GM18858 (cell line): ENCODE results near the gene TMEM217.
"Not testable (repeated sequence)": the region's sequence is repeated elsewhere in the genome, so short reads cannot be mapped to it uniquely, and the experiment has no call there.

ENCODE experiments used
- ATAC-seq: cut with Tn5 transposase; IDR thresholded peaks from one replicate; pipeline ENCODE4 v1.9.1; 2021; ENCODE audit not compliant: unreplicated experiment

Gene TMEM217

GRCh38 chr6:37218511-37218910, 39.4 kb downstream of the TMEM217 start:
- no peak for ATAC-seq

DNA sequence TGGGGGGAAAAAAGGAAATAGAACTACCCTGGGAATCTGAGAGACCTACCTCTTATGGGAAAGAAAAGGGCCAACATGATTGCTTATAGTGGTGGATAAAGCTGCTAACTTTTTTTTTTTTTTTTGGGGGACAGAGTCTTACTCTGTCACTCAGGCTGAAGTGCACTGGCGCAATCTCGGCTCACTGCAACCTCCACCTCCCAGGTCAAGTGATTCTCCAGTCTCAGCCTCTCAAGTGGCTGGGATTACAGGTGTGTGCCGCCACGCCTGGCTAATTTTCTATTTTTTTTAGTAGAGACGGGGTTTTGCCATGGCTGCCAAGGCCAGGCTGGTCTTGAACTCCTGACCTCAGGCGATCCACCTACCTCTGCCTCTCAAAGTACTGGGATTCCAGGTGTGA, 39.9 kb downstream of the TMEM217 start:
- no peak for ATAC-seq

GRCh38 chr6:37212268-37212667, 45.7 kb downstream of the TMEM217 start:
- ATAC-seq = no peak

DNA sequence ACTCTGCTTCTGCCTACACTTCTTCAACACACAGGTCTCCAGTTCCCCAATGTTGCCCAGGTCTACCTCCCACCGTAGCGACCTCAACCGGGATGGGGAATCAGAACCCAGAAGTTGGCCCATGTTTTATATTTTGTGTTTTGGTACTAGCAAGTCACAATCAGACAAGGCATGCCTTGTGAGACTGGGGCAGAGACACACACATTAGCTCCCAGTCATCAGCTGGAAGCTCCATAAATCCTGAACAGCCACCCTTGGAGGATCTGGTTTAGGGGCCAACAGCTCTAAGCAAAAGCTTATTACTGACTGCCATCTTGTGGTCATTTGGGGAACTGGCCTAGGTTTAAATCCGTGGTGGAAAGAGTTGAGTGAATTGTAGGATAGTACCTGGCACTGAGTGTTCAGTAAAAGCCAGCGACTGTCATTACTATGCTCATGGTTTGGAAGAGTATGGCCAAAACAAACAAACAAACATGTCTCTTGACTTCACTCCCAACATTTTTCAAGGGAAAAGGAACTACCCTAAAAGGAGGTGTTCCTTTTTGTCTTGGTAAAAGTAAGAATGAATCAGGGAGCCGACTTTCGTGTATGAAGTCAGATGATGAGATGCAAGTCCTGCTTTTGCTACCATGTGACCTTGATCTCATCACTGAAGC, 47.5 kb downstream of the TMEM217 start:
- ATAC-seq = no peak

- ATAC-seq = no peak
Measured at GRCh38 chr6:37209461-37210205, 48.3 kb downstream of the TMEM217 start.

DNA sequence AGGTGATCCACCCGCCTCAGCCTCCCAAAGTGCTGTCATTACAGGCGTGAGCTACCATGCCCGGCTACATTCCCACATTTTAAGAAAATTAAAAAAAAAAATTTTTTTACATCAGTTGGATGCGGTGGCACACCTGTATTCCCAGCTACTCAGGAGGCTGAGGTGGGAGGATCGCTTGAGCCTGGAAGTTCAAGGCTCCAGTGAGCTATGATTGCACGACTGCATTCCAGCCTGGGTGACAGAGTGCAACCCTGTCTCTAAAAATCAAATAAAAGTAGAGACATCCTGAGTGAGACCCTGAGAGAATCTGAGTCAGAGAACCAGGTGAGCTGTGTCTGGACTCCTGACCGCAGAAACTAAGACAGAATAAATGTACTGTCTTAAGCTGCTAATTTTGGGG, 49.2 kb downstream of the TMEM217 start:
- ATAC-seq = no peak

DNA sequence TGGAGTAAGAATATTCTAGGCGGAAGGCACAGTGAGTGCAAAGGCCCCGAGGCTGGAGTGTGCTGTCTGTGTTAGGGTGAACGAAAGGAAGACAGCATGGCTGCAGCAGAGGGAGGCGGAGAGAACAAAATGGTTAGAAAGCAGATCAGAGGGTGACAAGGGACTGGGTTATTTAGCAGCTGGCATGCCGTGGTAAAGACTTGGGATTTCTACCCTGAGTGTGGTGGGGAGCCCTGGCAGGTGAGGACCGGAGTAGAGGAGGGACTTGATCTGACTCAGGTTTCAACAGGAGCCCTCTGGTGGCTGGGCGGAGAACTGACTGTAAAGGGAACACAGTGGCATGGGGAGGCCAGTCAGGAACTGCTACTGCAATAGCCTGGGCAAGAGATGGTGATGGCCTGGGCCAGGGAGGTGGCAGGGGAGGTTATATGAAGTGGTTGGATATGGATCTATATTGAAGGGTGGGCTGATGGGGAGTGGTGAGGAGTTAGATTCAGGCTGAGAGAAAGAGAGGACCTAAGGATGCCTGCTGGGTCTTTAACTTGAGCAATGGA, 50.0 kb downstream of the TMEM217 start:
- no peak for ATAC-seq

- no peak for ATAC-seq
Measured at GRCh38 chr6:37206622-37207021, 51.3 kb downstream of the TMEM217 start.

DNA sequence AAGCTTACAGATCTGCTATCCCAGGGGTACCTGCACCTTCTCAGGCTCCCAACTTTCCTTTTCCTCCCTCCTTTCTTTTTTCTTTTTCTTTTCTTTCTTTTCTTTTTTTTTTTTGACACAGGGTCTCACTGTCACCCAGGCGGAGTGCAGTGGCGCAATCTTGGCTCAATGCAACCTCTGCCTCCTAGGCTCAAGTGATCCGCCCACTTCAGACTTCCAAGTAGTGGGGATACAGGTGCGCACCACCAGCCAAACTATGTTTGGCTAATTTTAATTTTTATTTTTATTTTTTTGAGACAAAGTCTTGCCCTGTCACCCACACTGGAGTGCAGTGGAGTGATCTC, 52.0 kb downstream of the TMEM217 start:
- no peak for ATAC-seq

DNA sequence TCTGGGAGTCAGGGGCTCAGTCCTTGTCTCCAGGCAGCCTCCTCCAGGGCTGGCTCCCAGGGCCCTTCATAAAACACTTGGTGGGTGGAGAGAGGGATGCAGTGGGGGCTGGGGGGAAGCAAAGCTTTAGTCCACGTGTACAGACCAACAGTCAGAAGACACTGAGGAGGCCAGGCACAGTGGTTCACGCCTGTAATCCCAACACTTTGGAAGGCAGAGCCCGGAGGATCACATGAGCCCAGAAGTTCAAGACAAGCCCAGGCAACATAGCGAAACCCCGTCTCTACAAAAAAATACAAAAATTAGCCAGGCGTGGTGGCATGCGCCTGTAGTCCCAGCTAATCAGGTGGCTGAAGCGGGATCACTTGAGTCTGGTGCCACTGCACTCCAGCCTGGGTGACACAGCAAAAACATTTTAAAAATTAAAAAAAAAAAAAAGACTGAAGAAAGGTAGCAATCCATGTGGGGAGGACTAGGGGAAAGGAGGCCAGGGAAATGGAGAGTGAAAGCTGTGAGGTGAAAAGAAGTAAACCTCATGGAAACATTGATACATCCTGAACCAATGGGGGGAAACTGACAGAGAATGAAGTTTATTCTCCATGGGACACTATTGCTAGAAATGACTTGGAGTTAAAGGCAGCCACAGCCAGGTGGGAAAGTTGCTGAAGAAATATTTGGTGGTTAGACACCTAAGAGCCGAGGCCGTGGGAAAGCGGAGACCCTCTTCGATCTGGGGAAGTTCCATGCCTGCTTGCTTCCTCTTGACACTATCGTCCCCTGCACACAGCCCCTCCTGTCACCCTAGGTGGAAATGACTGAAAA, 52.6 kb downstream of the TMEM217 start:
- ATAC-seq = no peak

DNA sequence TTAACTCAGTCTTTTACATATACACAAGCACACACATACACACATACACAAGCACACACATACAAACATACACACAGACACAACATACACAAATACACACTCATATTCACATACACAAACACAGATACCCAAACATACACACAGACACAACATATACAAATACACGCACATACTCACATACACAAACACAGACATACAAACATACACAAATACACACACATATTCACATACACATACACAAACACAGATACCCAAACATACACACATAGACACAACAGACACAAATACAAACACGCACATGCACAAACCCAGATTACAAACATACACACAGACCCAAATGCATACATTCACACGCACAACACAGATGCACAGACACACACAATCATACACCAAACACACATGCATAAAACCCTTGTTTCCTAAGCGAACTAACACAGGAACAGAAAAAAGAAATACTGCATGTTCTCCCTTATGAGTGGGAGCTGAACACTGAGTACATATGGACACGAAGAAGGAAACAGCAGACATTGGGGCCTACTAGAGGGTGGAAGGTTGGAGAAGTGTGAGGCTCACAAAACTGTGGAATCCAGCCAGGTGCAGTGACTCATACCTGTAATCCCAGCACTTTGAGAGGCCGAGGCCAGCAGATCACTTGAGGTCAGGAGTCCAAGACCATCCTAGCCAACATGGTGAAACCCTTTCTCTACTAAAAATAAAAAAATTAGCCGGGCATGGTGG, 53.8 kb downstream of the TMEM217 start:
- no peak for ATAC-seq

DNA sequence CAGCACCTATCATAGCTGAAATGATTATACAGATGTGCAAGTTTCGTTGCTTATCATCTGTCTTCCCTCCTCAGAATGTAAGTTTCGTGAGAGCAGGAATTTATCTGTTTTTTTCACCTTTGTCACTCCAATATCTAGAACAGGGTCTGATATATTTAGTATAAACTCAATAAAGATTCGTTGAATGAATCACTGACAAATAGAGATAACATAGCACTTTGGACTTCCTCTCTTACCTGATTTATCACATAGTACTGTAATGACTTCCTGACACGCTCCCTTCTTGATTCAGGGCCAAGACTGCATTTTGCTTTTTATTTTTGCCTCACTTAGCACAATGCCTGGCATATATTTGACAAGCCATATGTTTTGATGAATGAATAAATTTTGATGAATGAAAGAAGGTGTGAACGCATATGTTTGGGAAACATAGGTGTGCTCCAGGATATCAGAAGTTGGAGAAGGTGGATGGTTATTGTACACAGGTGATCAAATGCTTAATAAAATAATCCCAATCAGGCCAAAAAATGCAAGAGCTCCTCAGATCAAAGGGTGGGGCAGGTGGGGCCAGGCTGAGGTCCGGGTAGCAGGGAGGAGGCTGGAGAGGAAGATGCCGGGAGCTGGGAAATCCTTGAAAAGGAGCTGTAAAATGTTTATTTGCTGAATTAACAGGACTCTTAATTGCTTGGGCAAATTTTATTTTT, 55.0 kb downstream of the TMEM217 start:
- ATAC-seq = no peak

GRCh38 chr6:37201726-37202125, 56.2 kb downstream of the TMEM217 start:
- ATAC-seq = no peak

DNA sequence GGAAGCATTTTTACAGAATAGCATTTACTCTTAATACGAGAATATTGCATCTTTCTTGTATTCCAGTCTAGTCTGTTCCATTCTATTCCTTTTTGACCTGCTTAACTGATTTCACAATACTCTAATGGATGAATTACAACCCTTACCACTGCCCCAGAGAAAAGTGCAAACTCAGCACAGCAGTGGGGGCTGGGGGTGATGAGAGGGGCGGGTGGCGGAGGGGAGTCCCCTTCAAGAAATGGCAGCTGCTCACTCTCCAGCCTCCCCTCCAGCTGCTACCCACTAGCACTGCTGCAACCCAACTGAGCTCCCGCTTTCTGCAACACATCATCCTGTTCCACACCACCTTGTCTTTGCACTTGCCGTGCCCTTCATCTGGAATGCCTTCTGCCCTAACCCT, 57.9 kb downstream of the TMEM217 start:
- ATAC-seq = no peak

GRCh38 chr6:37196451-37196850, 61.5 kb downstream of the TMEM217 start:
- ATAC-seq = not testable (repeated sequence)

DNA sequence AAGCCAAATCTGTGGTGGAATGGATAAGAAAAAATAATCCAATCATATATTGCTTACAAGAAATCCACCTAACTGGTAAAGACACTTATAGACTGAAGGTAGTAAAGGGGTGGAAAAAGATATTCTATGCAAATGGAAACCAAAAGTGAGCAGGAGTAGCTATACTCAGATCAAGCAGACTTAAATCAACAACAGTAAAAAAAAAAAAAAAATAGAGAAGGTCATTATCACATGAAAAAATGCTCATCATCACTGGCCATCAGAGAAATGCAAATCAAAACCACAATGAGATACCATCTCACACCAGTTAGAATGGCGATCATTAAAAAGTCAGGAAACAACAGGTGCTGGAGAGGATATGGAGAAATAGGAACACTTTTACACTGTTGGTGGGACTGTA, 63.1 kb downstream of the TMEM217 start:
- not testable (repeated sequence) for ATAC-seq

GRCh38 chr6:37192666-37193065, 65.3 kb downstream of the TMEM217 start:
- no peak for ATAC-seq

DNA sequence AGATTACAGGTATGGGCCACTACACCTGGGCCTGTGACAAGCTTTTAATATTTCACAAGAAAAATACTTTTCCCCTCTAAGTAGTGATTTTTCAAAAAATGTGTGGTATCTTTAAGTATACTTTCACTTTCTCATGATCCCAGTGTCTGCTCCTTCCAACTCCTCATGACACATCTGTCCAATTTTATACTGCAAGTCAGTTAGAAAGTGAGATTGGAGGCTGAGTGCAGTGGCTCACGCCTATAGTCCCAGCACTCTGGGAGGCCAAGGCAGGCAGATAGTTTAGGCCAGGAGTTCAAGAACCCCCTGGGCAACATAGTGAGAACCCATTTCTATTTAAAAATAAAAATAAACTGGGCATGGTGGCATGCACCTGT, 67.8 kb downstream of the TMEM217 start:
- no peak for ATAC-seq

DNA sequence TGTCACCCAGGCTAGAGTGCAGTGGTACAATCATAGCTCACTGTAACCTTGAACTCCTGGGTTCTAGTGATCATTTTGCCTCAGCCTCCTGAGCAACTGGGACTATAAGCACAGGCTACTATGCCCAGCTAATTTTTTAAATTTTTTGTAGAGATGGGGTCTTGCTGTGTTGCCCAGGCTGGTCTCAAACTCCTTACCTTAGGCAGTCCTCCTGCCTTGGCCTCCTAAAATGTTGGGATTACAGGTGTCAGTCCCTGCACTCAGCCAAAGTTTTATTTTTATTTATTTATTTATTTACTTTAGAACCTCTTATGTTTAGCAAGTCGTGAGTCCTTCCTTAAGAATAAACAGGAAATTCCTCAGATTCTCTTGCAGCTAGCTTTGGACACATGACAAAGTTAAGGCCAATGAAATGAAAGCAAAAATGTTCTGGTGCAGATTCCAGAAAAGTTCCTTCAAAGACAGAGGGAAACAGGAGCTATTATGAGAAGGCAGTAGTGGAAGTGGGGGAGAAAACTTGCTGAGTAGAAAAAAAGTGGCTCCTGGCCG, 68.9 kb downstream of the TMEM217 start:
- ATAC-seq = no peak
